K562 (cell line): ENCODE measurements around the gene CREB3L2. TPM values are rescaled to one million over a fixed set of nuclear protein-coding genes. Genes with fewer than 3 reads are reported as not detected.

Experiments
- ATAC-seq: fragments of 200-7000 bp; cut with Tn5 transposase; 3 replicates; pipeline ENCODE4 v1.9.1; 2020; ENCODE audit warnings: moderate library complexity
- BruUV-seq: library from RNA; stranded (reverse); fragments of 400-500 nt; replicated peaks from 2 replicates; lab custom pipeline; 2021; lab: Mats Ljungman, UMichigan
- CTCF ChIA-PET: fragments of 300-600 bp; formaldehyde crosslinking; extraction: SDS; loops from one replicate; lab custom pipeline; 2021; ENCODE audit warnings: low intra/inter-chr PET ratio; lab: Yijun Ruan, JAX
- POLR2A ChIA-PET: fragments of 300-600, 350-650 bp; sonication (Branson Sonifier 250); formaldehyde crosslinking; extraction: SDS; loops from one replicate; lab custom pipeline; 2021; ENCODE audit warnings: antibody characterized with exemption, inconsistent platforms; lab: Yijun Ruan, JAX
- DNase-seq, 4 experiments: peaks; one replicate each; pipeline versions ENCODE4 v3.0.0 to v3.0.0-alpha.2; 2011 to 2018; ENCODE audit warnings: low spot score in 3 of 4, mixed read lengths in 3 of 4; ENCODE audit errors: extremely low read depth in 1 of 4
- FAIRE-seq: peaks from 2 replicates; lab custom pipeline; 2011; peaks lifted over from hg19 to GRCh38; lab: Jason Lieb, UNC
- H2AFZ ChIP-seq: 2 replicates; pipeline ENCODE4 v1.6.0; 2011; ENCODE audit warnings: low read depth, low read length, control low read depth, inconsistent platforms
- H3K27ac ChIP-seq: fragments of 200-600 bp; 3 replicates; pipeline ENCODE4 v1.8.0; 2011; ENCODE audit warnings: low read depth, mild to moderate bottlenecking, control low read depth, inconsistent platforms, low read length, moderate library complexity, mixed read lengths; ENCODE audit errors: extremely low read depth
- H3K27me3 ChIP-seq, 2 experiments: fragments of 300-600 bp in 1 of 2; 2 replicates in 1 of 2; 3 replicates in 1 of 2; pipeline versions ENCODE4 v1.6.0 to v1.8.0; 2011; ENCODE audit warnings: inconsistent platforms in 2 of 2, low read length in 2 of 2, mild to moderate bottlenecking in 1 of 2, mixed read lengths in 1 of 2, moderate library complexity in 1 of 2; ENCODE audit not compliant: control insufficient read depth in 2 of 2, insufficient read depth in 2 of 2
- H3K36me3 ChIP-seq: fragments of 300-600 bp; 3 replicates; pipeline ENCODE4 v1.8.0; 2011; ENCODE audit warnings: mild to moderate bottlenecking, low read length, inconsistent platforms; ENCODE audit not compliant: control insufficient read depth, insufficient read depth
- H3K4me1 ChIP-seq, 2 experiments: fragments of 200-600 bp in 1 of 2; replicated peaks in 1 of 2; 2 replicates in 1 of 2; 3 replicates in 1 of 2; pipeline versions ENCODE4 v1.5.1 to v1.8.0; 2011; ENCODE audit warnings: inconsistent platforms in 2 of 2, low read length in 2 of 2, mild to moderate bottlenecking in 1 of 2, mixed read lengths in 1 of 2, moderate library complexity in 1 of 2; ENCODE audit not compliant: control insufficient read depth in 2 of 2, insufficient read depth in 2 of 2
- H3K4me2 ChIP-seq: 2 replicates; pipeline ENCODE4 v1.6.1; 2011; ENCODE audit warnings: low read length, control low read depth, inconsistent platforms, mixed read lengths; ENCODE audit not compliant: insufficient read depth
- H3K4me3 ChIP-seq: fragments of 200-600 bp; sonication (generic), shearing (Covaris generic); 2 replicates; pipeline ENCODE4 v1.5.1; 2016; ENCODE audit warnings: control low read depth, inconsistent platforms
- H3K79me2 ChIP-seq: fragments of 200-600 bp; 3 replicates; pipeline ENCODE4 v1.8.0; 2011; ENCODE audit warnings: low read length, inconsistent platforms; ENCODE audit not compliant: control insufficient read depth, insufficient read depth
- H3K9ac ChIP-seq, 2 experiments: 2 replicates each; pipeline versions ENCODE4 v1.6.0 to v1.6.1; 2011; ENCODE audit warnings: low read depth in 2 of 2, low read length in 2 of 2, control low read depth in 1 of 2, inconsistent platforms in 1 of 2, mild to moderate bottlenecking in 1 of 2, mixed read lengths in 1 of 2; ENCODE audit not compliant: insufficient read depth in 1 of 2
- H3K9me1 ChIP-seq: one replicate; pipeline ENCODE4 v1.6.0; 2011; ENCODE audit warnings: inconsistent platforms, mild to moderate bottlenecking, low read length, moderate library complexity; ENCODE audit not compliant: control insufficient read depth, insufficient read depth
- H3K9me3 ChIP-seq: replicated peaks from 2 replicates; pipeline ENCODE4 v1.5.1; 2011; ENCODE audit warnings: low read depth, low read length, inconsistent platforms; ENCODE audit not compliant: control insufficient read depth, insufficient read depth
- H4K20me1 ChIP-seq: replicated peaks from 2 replicates; pipeline ENCODE4 v1.6.1; 2011; ENCODE audit warnings: low read length, inconsistent platforms, mixed read lengths; ENCODE audit not compliant: control insufficient read depth, insufficient read depth
- ARID1B ChIP-seq: fragments of 450-650 bp; IDR thresholded peaks from 2 replicates; pipeline ENCODE4 v1.6.1; 2016; ENCODE audit warnings: antibody characterized with exemption, mild to moderate bottlenecking, inconsistent platforms
- ATF3 ChIP-seq, 2 experiments: fragments of 450-650 bp in 1 of 2; sonication (generic) in 1 of 2; formaldehyde crosslinking in 1 of 2; IDR thresholded peaks in 1 of 2; conservative IDR thresholded peaks in 1 of 2; 2 replicates each; pipeline versions ENCODE4 v1.6.1 to v1.8.1; 2016 to 2023; ENCODE audit warnings: mild to moderate bottlenecking in 2 of 2, moderate library complexity in 2 of 2, inconsistent platforms in 1 of 2, missing genetic modification reagents in 1 of 2
- C11orf30 ChIP-seq: fragments of 450-650 bp; IDR thresholded peaks from 2 replicates; pipeline ENCODE4 v1.6.1; 2016; ENCODE audit warnings: low read depth, mild to moderate bottlenecking
- CBFA2T2 ChIP-seq: fragments of 450-650 bp; conservative IDR thresholded peaks from 2 replicates; pipeline ENCODE4 v1.6.1; 2017; ENCODE audit warnings: mild to moderate bottlenecking
- CBFA2T3 ChIP-seq: fragments of 450-650 bp; IDR thresholded peaks from 2 replicates; pipeline ENCODE4 v1.6.1; 2017
- EGR1 ChIP-seq: fragments of 450-650 bp; conservative IDR thresholded peaks from 2 replicates; pipeline ENCODE4 v1.6.1; 2017; ENCODE audit warnings: mild to moderate bottlenecking
- FOSL1 ChIP-seq: fragments of 200-800 bp; sonication (Bioruptor generic); conservative IDR thresholded peaks from 2 replicates; pipeline ENCODE4 v1.6.1; 2016; ENCODE audit warnings: missing genetic modification characterization, missing compliant biosample characterization
- JUND ChIP-seq, 2 experiments: IDR thresholded peaks; 2 replicates in 1 of 2; 3 replicates in 1 of 2; pipeline ENCODE4 v1.6.1; 2011; ENCODE audit warnings: borderline replicate concordance in 2 of 2, low read depth in 2 of 2, low read length in 2 of 2, improper control_type of control experiment in 1 of 2, missing biosample characterization in 1 of 2, missing genetic modification characterization in 1 of 2, missing genetic modification reagents in 1 of 2
- KDM1A ChIP-seq, 2 experiments: fragments of 450-650 bp; IDR thresholded peaks; 2 replicates each; pipeline ENCODE4 v1.6.1; 2016; ENCODE audit warnings: mild to moderate bottlenecking in 2 of 2
- LARP7 ChIP-seq: fragments of 450-650 bp; IDR thresholded peaks from 2 replicates; pipeline ENCODE4 v1.6.1; 2016
- MAFG ChIP-seq: fragments of 450-650 bp; conservative IDR thresholded peaks from 2 replicates; pipeline ENCODE4 v1.6.1; 2016; ENCODE audit warnings: missing genetic modification characterization, missing compliant biosample characterization
- MAFK ChIP-seq: IDR thresholded peaks from 2 replicates; pipeline ENCODE4 v1.6.1; 2011; ENCODE audit warnings: low read length, improper control_type of control experiment
- MECOM ChIP-seq: fragments of 250-450 bp; sonication (Bioruptor Pico); IDR thresholded peaks from 2 replicates; pipeline ENCODE4 v1.8.0; 2022; ENCODE audit warnings: inconsistent platforms
- MEIS2 ChIP-seq: fragments of 450-650 bp; IDR thresholded peaks from 2 replicates; pipeline ENCODE4 v1.6.1; 2014; ENCODE audit warnings: mild to moderate bottlenecking; ENCODE audit not compliant: partially characterized antibody
- NFE2 ChIP-seq: IDR thresholded peaks from 2 replicates; pipeline ENCODE4 v1.6.1; 2014; ENCODE audit warnings: antibody characterized with exemption, low read depth
- RCOR1 ChIP-seq, 2 experiments: IDR thresholded peaks; 2 replicates each; pipeline ENCODE4 v1.6.1; 2012; ENCODE audit warnings: low read depth in 2 of 2, low read length in 2 of 2, borderline replicate concordance in 1 of 2, improper control_type of control experiment in 1 of 2
- SMARCA4 ChIP-seq: fragments of 450-650 bp; IDR thresholded peaks from 2 replicates; pipeline ENCODE4 v1.6.1; 2016
- SOX6 ChIP-seq: fragments of 450-650 bp; IDR thresholded peaks from 2 replicates; pipeline ENCODE4 v1.6.1; 2014; ENCODE audit warnings: mild to moderate bottlenecking
- ZHX1 ChIP-seq: fragments of 150-350 bp; conservative IDR thresholded peaks from 2 replicates; pipeline ENCODE4 v1.6.1; 2014; ENCODE audit warnings: low read length
- ZNF316 ChIP-seq: fragments of 450-650 bp; IDR thresholded peaks from 2 replicates; pipeline ENCODE4 v1.6.1; 2016
- ZNF41 ChIP-seq: fragments of 250-450 bp; sonication (Bioruptor Pico); conservative IDR thresholded peaks from 2 replicates; pipeline ENCODE4 v1.4.0; 2020; ENCODE audit warnings: mild to moderate bottlenecking
- ZZZ3 ChIP-seq: fragments of 450-650 bp; IDR thresholded peaks from 2 replicates; pipeline ENCODE4 v1.6.1; 2016; ENCODE audit warnings: antibody characterized with exemption, mild to moderate bottlenecking, moderate library complexity
- WGBS: fragments of 100-300 bp; shearing (Covaris generic); methylation state at CpG from one replicate; pipeline ENCODE4 v1.1.6; 2016; ENCODE audit warnings: low coverage, mixed read lengths; ENCODE audit not compliant: insufficient coverage; ENCODE audit errors: missing lambda C conversion rate; 5-methylcytosine and 5-hydroxymethylcytosine counted together
- in situ Hi-C: fragments of 300-500 bp; cut with MboI; formaldehyde crosslinking; loops from 4 replicates; pipeline ENCODE4 v1.15.0; 2018; ENCODE audit warnings: inconsistent platforms, mixed read lengths
- intact Hi-C: fragments of 100-400 bp; cut with micrococcal nuclease; formaldehyde crosslinking; loops from 2 replicates; pipeline ENCODE4 v1.14.2; 2022
- polyA plus RNA-seq, 8 experiments: library from polyadenylated mRNA; depleted of rRNA in 4 of 8; stranded (reverse) in 5 of 8; unstranded in 3 of 8; fragments of >200 nt; fragmentation: Nextera tagmentation in 2 of 8; fragmentation: Illumina TruSeq in 1 of 8; extraction: Ambion mirVana in 2 of 8; extraction: Trizol in 1 of 8; gene quantifications; 2 replicates each; pipeline versions ENCODE4 v1.2.1 to v1.2.3, GENCODE V29; 2011 to 2014; ENCODE audit warnings: inconsistent platforms in 1 of 8, missing spikeins in 1 of 8
- total RNA-seq, 7 experiments: library from RNA; depleted of rRNA in 6 of 7; stranded (reverse); fragments of >200 nt in 6 of 7; fragmentation: Illumina TruSeq in 2 of 7; extraction: Trizol in 2 of 7; gene quantifications; 2 replicates each; pipeline versions ENCODE4 v1.2.1 to v1.2.3, GENCODE V29; 2011 to 2021; ENCODE audit warnings: low replicate concordance in 1 of 7

CREB3L2 gene
- total and polyA plus RNA-seq, 9 of the 15 experiments (the other 6 are each of a cell fraction or from before 2014, with no cell fraction given): 7.1 to 45.6 (median 15.8) TPM

- intact Hi-C loops: no loop called here
- no peaks in the 10 kb centered on the region; a peak in 2 of 5 replicates for H3K4me1 ChIP-seq
- no peak overlapping the region for H3K9ac ChIP-seq
- ATAC-seq: no peak
- no peaks in the 10 kb centered on the region for H3K9me3 ChIP-seq
- POLR2A ChIA-PET: no interaction called here
- WGBS: 12% methylated on average over 2 of the region's 2 CpGs
- TF ChIP-seq JUND (IDR thresholded peaks at IDR 0.05; ENCODE audit: borderline replicate concordance, low read depth, low read length) (peak; percentile 43; the same call in 1 of the 2 replicates), JUND (tag; IDR thresholded peaks at IDR 0.05; ENCODE audit: borderline replicate concordance, low read depth, low read length) (no peak), CBFA2T2 (peak; percentile 17; the same call in 1 of the 2 replicates), NFE2 (peak; percentile 73), LARP7 (no peak), MECOM (CRISPR knock-in tag) (peak; percentile 35; the same call in 1 of the 2 replicates), CBFA2T3 (peak; percentile 40), SOX6 (peak; percentile 91), RCOR1 (IDR thresholded peaks at IDR 0.05; ENCODE audit: borderline replicate concordance in 1 of 2, low read depth in 2 of 2, low read length in 2 of 2) (0 out of 4 replicates have a peak, but pooled peaks of 1 of the 2 experiments have one; percentile 38), ATF3 (IDR thresholded peaks at IDR 0.05) (peak; percentile 15; the same call in 1 of the 2 replicates), ATF3 (CRISPR knock-in tag; conservative IDR thresholded peaks at IDR 0.05) (no peak), MAFK (peak; percentile 15; the same call in 1 of the 2 replicates), SMARCA4 (peak; percentile 19; the same call in 1 of the 2 replicates), EGR1 (no peak), ZNF41 (CRISPR knock-in tag) (no peak), MAFG (tag) (peak; percentile 64), KDM1A (IDR thresholded peaks at IDR 0.05) (peak; percentile 54 to 70; a peak in 2 of 4 replicates), MEIS2 (peak; percentile 58), C11orf30 (peak; percentile 40; the same call in 1 of the 2 replicates), ZZZ3 (no peak), ARID1B (peak; percentile 36), ZHX1 (no peak), FOSL1 (tag) (peak; percentile 37; the same call in 1 of the 2 replicates), ZNF316 (peak; percentile 14; the same call in 1 of the 2 replicates)
- TF ChIP-seq, all 486 proteins: peak for 17
- no peak overlapping the region for H3K4me3 ChIP-seq
- no peak overlapping the region for H2AFZ ChIP-seq
- H3K79me2 ChIP-seq: no peaks in the 10 kb centered on the region
- no peak overlapping the region for H3K4me2 ChIP-seq
- H3K36me3 ChIP-seq: no peaks in the 10 kb centered on the region
- no peaks in the 10 kb centered on the region for H3K9me1 ChIP-seq
- H4K20me1 ChIP-seq: no peaks in the 10 kb centered on the region
- no TSS peak for BruUV-seq
- in situ Hi-C loops: no loop called here
- no peak for DNase-seq
- no peaks in the 10 kb centered on the region; a peak in 1 of 5 replicates for H3K27me3 ChIP-seq
- no peak overlapping the region for H3K27ac ChIP-seq
- no peak for FAIRE-seq
- CTCF ChIA-PET: no interaction called here
These were observed 28.1 kb upstream of the CREB3L2 start for GRCh38 chr7:138029941-138030340.
